ENCODE measurements around the gene CD74.
A peak's percentile ranks its signal among the peaks of the same experiment; 100 is the strongest.

Gene CD74

DNA sequence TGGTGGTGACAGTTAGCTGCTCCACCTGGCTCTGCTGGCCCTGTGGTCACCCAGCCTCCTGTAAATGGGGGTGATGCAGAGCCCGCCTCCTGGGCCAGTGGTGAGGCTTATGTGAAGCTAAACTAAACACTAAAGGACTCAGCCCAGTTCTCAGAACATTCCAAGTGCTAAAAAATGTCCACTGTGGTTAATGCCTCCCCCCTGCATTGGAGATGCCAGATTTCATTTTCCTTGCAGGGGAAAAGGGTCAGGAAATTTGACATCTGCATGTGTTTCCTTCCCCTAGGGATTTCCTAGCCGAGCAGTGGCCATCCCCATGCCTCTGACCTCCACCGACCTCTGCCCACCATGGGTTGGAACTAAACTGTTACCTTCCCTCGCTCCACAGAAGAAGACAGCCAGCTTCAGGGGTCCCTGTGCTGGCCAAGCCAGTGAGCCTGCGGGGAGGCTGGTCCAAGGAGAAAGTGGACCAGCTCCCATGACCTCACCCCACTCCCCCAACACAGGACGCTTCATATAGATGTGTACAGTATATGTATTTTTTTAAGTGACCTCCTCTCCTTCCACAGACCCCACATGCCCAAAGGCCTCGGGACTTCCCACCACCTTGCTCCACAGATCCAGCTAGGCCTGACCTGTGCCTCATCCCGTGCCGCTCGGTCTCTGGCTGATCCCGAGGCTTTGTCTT, 13.0 kb downstream of the CD74 start:
- TF ChIP-seq, protein P1, sequence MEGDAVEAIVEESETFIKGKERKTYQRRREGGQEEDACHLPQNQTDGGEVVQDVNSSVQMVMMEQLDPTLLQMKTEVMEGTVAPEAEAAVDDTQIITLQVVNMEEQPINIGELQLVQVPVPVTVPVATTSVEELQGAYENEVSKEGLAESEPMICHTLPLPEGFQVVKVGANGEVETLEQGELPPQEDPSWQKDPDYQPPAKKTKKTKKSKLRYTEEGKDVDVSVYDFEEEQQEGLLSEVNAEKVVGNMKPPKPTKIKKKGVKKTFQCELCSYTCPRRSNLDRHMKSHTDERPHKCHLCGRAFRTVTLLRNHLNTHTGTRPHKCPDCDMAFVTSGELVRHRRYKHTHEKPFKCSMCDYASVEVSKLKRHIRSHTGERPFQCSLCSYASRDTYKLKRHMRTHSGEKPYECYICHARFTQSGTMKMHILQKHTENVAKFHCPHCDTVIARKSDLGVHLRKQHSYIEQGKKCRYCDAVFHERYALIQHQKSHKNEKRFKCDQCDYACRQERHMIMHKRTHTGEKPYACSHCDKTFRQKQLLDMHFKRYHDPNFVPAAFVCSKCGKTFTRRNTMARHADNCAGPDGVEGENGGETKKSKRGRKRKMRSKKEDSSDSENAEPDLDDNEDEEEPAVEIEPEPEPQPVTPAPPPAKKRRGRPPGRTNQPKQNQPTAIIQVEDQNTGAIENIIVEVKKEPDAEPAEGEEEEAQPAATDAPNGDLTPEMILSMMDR (IDR thresholded peaks at IDR 0.05; ENCODE audit: insufficient read depth, low read length, missing control alignments) = no peak
- ChIA-PET POLR2A (interaction anchor here (0.6 kb wide), 1 partner anchor 50 kb away, joined by 4 read pairs; the partner anchor contains the start of gene RPS14), CTCF (interaction anchor here (0.8 to 1.6 kb wide), 3 partner anchors 10 to 128 kb away, joined by 3 to 5 read pairs (median 4); no protein-coding TSS in a partner anchor)
- no peak for DNase-seq (ENCODE audit: low read depth, low spot score)
- no peak overlapping the region for H3K4me3 ChIP-seq (ENCODE audit: low read depth, low read length)

DNA sequence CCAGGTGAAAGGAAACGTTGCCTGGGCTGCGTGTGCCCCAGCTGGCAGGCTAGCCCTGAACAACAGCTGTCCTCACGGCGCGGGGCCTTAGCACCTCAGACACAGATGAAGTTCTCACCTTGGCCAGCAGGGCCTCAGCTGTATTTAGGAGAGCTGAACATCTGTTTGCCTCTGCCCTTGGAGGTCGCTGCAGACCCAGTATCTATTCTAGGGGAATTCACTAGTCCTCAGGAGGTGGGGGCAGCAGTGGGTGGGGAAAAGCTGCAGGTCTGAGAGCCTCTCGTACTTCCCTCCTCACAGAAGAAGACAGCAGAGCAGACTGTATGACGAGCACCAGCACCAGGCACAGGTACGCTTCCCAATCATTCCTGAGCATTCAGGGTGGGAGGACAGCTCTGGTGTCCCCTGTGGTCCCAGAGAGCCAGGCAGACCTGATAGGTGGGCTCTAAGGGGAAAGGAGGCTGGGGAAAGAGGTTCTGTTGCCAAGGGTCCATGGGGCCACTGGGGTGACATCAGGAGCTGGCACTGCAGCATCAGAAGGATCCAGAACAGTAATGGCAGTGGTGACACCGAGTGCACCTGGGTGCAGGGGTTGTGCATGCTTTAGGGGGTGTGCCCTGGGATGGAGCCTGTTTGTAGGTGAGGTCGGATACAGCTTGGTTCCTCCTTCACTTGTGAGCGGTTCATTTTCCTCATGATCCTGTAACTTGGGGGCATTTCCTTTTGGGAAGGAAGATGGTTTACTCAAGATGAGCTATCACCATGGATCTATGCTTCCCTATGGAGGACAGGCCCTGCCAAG, 13.8 kb downstream of the CD74 start:
- ChIA-PET POLR2A (no interaction called here), CTCF (interaction anchor here (0.6 to 2.0 kb wide), 8 partner anchors 9 to 127 kb away, joined by 3 to 5 read pairs (median 3); no protein-coding TSS in a partner anchor)
- no peak overlapping the region for H3K4me3 ChIP-seq (ENCODE audit: low read depth, low read length)
- TF ChIP-seq, protein P1 (IDR thresholded peaks at IDR 0.05; ENCODE audit: insufficient read depth, low read length, missing control alignments) = peak; percentile 7
- DNase-seq (ENCODE audit: low read depth, low spot score) = no peak

DNA sequence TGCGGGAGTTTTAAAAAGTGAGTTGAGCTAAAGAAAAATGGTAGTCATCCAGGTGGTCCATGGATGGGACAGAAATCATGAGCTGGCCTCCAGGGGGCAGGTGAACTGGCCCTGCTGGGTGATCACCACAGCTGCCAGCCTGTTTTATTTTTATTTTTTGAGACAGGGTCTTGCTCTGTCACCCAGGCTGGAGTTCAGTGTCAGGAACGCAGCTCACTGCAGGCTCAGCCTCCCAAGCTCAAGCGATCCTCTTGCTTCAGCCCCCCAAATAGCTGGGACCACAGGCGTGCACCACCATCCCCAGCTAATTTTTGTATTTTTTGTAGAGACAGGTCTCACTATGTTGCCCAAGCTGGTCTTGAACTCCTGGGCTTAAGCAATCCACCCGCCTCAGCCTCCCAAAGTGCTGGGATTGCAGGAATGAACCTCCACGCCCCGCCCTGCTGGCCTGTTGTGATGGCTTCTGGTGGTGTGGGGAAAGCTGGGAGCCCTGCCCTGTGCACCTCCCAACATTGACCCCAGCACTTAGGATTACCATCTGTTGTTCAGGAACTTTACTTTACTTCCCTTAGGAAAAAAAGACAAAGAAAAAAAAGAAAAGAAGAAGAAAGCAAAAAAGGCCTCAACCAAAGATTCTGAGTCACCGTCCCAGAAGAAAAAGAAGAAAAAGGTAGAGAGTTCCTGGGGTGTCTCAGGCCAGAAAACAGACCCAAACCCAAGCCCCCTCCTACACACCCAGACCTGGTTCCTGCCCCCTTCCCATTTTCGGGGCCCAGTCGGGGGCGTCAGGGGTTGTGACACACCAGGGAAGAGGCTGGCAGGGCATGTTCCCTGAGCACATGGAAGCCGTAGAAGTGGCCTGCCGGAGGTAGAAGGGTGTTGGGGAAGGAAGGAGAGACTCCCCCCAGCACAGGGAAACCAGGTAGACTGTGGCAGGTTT, 14.7 kb downstream of the CD74 start:
- DNase-seq (ENCODE audit: low read depth, low spot score) = no peak
- H3K4me3 ChIP-seq (ENCODE audit: low read depth, low read length) = no peak overlapping the region
- TF ChIP-seq, protein P1 (IDR thresholded peaks at IDR 0.05; ENCODE audit: insufficient read depth, low read length, missing control alignments) = no peak
- ChIA-PET POLR2A (no interaction called here), CTCF (interaction anchor here (0.9 to 2.1 kb wide), 11 partner anchors 8 to 48 kb away, joined by 3 to 8 read pairs (median 3); no protein-coding TSS in a partner anchor)

DNA sequence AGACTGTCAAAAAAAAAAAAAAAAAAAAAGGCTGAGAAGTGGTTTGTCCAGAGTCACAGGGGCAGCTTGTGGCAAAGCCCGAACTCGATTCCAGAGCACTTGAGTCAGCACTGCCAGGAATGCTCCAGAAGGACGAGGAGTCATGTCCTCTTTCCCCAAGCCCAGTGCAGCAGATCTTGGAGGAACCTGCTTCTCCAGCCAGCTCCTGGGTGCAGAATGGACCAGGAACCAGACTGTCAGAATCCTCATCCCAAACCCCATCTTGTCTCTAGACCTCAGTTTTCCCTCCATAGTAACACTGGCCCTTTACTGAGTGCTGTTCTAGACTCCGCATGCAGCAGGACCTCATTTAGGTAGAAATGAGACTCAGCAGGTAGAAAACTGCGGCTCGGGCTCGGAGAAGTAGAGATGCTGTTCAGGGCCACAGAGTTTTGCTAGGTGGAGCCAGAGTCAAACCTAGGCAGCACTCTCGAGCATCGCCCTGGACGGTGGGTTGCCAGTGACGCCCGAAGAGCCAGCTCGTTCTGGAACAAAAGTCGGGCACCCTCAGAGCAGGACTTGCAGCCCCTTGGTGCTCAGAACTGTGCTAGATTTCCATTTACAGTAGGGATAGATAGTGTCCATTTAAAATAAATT, 15.4 kb downstream of the CD74 start:
- POLR2A ChIA-PET = interaction anchor here (0.6 kb wide), 1 partner anchor 31 kb away, joined by 3 read pairs; no protein-coding TSS in a partner anchor
- TF ChIP-seq, protein P1 (IDR thresholded peaks at IDR 0.05; ENCODE audit: insufficient read depth, low read length, missing control alignments) = no peak
- H3K4me3 ChIP-seq (ENCODE audit: low read depth, low read length) = no peak overlapping the region
- CTCF ChIA-PET = interaction anchor here (0.8 to 2.1 kb wide), 10 partner anchors 8 to 563 kb away, joined by 3 to 8 read pairs (median 4); no protein-coding TSS in a partner anchor
- no peak for DNase-seq (ENCODE audit: low read depth, low spot score)

DNA sequence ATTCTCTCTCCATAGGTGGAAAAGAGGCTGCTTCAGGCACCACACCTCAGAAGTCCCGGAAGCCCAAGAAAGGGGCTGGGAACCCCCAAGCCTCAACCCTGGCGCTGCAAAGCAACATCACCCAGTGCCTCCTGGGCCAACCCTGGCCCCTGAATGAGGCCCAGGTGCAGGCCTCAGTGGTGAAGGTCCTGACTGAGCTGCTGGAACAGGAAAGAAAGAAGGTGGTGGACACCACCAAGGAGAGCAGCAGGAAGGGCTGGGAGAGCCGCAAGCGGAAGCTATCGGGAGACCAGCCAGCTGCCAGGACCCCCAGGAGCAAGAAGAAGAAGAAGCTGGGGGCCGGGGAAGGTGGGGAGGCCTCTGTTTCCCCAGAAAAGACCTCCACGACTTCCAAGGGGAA, 16.4 kb downstream of the CD74 start:
- no peak overlapping the region for H3K4me3 ChIP-seq (ENCODE audit: low read depth, low read length)
- ChIA-PET POLR2A (no interaction called here), CTCF (interaction anchor here (0.8 to 2.1 kb wide), 3 partner anchors 9 to 46 kb away, joined by 3 to 8 read pairs (median 6); no protein-coding TSS in a partner anchor)
- TF ChIP-seq, protein P1 (IDR thresholded peaks at IDR 0.05; ENCODE audit: insufficient read depth, low read length, missing control alignments) = no peak
- DNase-seq (ENCODE audit: low read depth, low spot score) = no peak
